ENCODE data around the gene CREG2.

The CREG2 gene

GRCh38 chr2:101305492-101306078 lies 81.7 kb downstream of the CREG2 start:
- DNase-seq = no peak

DNA sequence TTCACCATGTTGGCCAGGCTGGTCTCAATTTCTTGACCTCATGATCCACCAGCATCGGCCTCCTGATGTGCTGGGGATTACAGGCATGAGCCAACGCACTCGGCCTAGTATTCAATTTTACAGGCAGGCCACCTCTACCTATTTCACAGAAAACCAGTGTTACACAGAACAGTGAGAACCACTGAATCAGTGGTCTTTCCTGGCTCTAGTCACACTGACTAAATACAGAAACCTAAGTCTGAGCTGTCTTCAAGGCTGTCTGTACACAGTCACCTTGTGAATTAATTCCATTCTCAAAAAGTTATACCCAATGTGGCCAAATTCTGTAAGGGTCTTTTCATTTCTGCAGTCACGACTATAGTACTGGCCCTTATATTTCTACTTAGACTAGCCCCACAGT lies 82.3 kb downstream of the CREG2 start:
- DNase-seq = no peak

- no peak for DNase-seq
Observed at GRCh38 chr2:101303688-101304087, 83.6 kb downstream of the CREG2 start.

GRCh38 chr2:101302016-101302415 lies 85.3 kb downstream of the CREG2 start:
- no peak for DNase-seq

- no peak for DNase-seq
Observed at GRCh38 chr2:101300836-101301235, 86.5 kb downstream of the CREG2 start.

DNA sequence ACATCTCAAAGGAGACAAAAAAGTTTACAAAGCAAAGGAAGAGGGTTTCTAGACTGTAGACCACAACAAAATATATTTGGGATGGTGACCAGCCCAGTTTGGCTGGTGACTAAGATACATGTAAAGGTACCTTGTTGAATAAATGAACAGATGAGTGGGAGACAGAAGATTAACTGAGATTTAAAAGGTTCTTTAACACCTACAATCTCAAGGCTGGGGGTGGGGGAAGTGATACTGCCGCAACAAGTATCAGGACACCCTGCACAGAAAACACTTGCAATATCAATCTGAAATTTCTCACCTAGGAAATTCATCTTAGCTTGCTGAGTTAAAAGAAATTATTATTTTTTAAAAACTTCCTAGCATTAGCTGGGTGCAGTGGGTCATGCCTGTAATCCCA lies 87.1 kb downstream of the CREG2 start:
- DNase-seq = peak in 1 of 2 experiments; percentile 19

DNA sequence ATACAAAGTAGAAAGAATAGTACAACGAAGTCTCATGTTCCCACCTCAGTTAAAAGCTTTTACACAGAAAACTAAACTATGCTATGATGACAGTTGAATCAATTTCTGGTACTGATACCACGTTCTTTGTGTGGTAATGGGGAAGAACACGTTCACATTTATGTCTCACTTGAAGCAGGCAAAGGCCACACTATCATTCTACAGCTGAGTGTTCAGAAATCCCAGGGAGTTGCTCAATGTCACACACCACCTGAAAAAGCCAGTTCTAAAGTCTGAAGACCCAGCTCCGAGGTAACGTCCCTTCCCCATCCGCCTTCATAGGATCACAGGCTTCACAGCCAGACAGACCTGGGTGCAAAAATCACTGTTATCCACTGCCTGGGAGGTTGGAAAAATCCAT lies 87.7 kb downstream of the CREG2 start:
- no peak for DNase-seq

GRCh38 chr2:101297383-101297782 lies 89.9 kb downstream of the CREG2 start:
- DNase-seq = no peak

- no peak for DNase-seq
Observed at GRCh38 chr2:101296371-101296770, 90.9 kb downstream of the CREG2 start.

GRCh38 chr2:101295895-101296294 lies 91.4 kb downstream of the CREG2 start:
- no peak for DNase-seq

Measured in activated CD4-positive, alpha-beta T cell treated with anti-CD3 and anti-CD28 coated beads, Interleukin-2, amount 50 U/mL, for 48 hours (primary cell).